Endothelial cell of umbilical vein (primary cell): ENCODE results near the gene ADARB1. TPM values are rescaled to one million over a fixed set of nuclear protein-coding genes. Genes with fewer than 3 reads are reported as not detected.
A peak's percentile ranks its signal among the peaks of the same experiment; 100 is the strongest.

ENCODE experiments used
- BruUV-seq: library from RNA; stranded (reverse); fragments of 400-500 nt; replicated peaks from 2 replicates; lab custom pipeline; 2021; lab: Mats Ljungman, UMichigan
- CTCF ChIA-PET: fragments of 300-600, 350-600 bp; sonication (Branson Sonifier 250); formaldehyde crosslinking; loops from one replicate; lab custom pipeline; 2021; ENCODE audit warnings: antibody characterized with exemption, inconsistent platforms; lab: Charles Lee
- POLR2A ChIA-PET: fragments of 300-600, 350-600 bp; sonication (Branson Sonifier 250); formaldehyde crosslinking; loops from one replicate; lab custom pipeline; 2021; ENCODE audit warnings: antibody characterized with exemption, inconsistent platforms; lab: Charles Lee
- DNase-seq: peaks from one replicate; pipeline ENCODE4 v3.0.0-alpha.2; 2011; ENCODE audit warnings: low read depth, low spot score
- FAIRE-seq: peaks from 2 replicates; lab custom pipeline; 2011; peaks lifted over from hg19 to GRCh38; lab: Jason Lieb, UNC
- H2AFZ ChIP-seq: 2 replicates; pipeline ENCODE4 v1.6.0; 2012; ENCODE audit warnings: low read depth, low read length, control low read depth, inconsistent platforms
- H3K27ac ChIP-seq: 2 replicates; pipeline ENCODE4 v1.5.1; 2011; ENCODE audit warnings: low read depth, mild to moderate bottlenecking, control low read depth, low read length, moderate library complexity; ENCODE audit not compliant: insufficient read depth
- H3K27me3 ChIP-seq, 2 experiments: 2 replicates each; pipeline versions ENCODE4 v1.6.0 to v1.6.1; 2011; ENCODE audit warnings: low read length in 2 of 2, mixed read lengths in 1 of 2; ENCODE audit not compliant: control insufficient read depth in 2 of 2, insufficient read depth in 2 of 2
- H3K36me3 ChIP-seq, 2 experiments: 2 replicates in 1 of 2; 3 replicates in 1 of 2; pipeline ENCODE4 v1.5.1; 2011; ENCODE audit warnings: low read length in 2 of 2, mild to moderate bottlenecking in 1 of 2, moderate library complexity in 1 of 2; ENCODE audit not compliant: control insufficient read depth in 2 of 2, insufficient read depth in 2 of 2; ENCODE audit errors: extremely low read depth in 1 of 2
- H3K4me1 ChIP-seq: 3 replicates; pipeline ENCODE4 v1.5.1; 2011; ENCODE audit warnings: mild to moderate bottlenecking, low read length; ENCODE audit not compliant: control insufficient read depth, insufficient read depth; ENCODE audit errors: extremely low read depth
- H3K4me2 ChIP-seq: 2 replicates; pipeline ENCODE4 v1.6.1; 2011; ENCODE audit warnings: low read length, control low read depth, mixed read lengths; ENCODE audit not compliant: insufficient read depth
- H3K4me3 ChIP-seq, 3 experiments: fragments of 200-600 bp in 1 of 3; sonication (generic), shearing (Covaris generic) in 1 of 3; replicated peaks in 1 of 3; 2 replicates each; pipeline ENCODE4 v1.5.1; 2011 to 2016; ENCODE audit warnings: control low read depth in 3 of 3, low read length in 3 of 3, mild to moderate bottlenecking in 2 of 3, inconsistent platforms in 1 of 3, low read depth in 1 of 3, moderate library complexity in 1 of 3; ENCODE audit not compliant: insufficient read depth in 1 of 3
- H3K79me2 ChIP-seq: 2 replicates; pipeline ENCODE4 v1.6.0; 2012; ENCODE audit warnings: low read length, inconsistent platforms; ENCODE audit not compliant: control insufficient read depth, insufficient read depth
- H3K9ac ChIP-seq: replicated peaks from 2 replicates; pipeline ENCODE3; 2011; ENCODE audit warnings: low read length, control low read depth; ENCODE audit not compliant: insufficient read depth; ENCODE audit errors: extremely low read depth
- H3K9me1 ChIP-seq: replicated peaks from 3 replicates; pipeline ENCODE4 v1.6.0; 2011; ENCODE audit warnings: mild to moderate bottlenecking, low read length; ENCODE audit not compliant: control insufficient read depth, insufficient read depth; ENCODE audit errors: extremely low read depth
- H3K9me3 ChIP-seq: replicated peaks from 2 replicates; pipeline ENCODE4 v1.5.1; 2012; ENCODE audit warnings: low read length, inconsistent platforms; ENCODE audit not compliant: control insufficient read depth, insufficient read depth
- H4K20me1 ChIP-seq: replicated peaks from 2 replicates; pipeline ENCODE3; 2011; ENCODE audit warnings: mild to moderate bottlenecking, low read length; ENCODE audit not compliant: control insufficient read depth, insufficient read depth; ENCODE audit errors: extremely low read depth
- CTCF ChIP-seq, 2 donors: IDR thresholded peaks; 1 replicate in 1 of 2; 2 replicates in 1 of 2; pipeline ENCODE4 v1.5.1; 2011; ENCODE audit warnings: low read length in 2 of 2, mild to moderate bottlenecking in 2 of 2, moderate library complexity in 2 of 2, control low read depth in 1 of 2, inconsistent platforms in 1 of 2, low read depth in 1 of 2; ENCODE audit not compliant: insufficient read depth in 1 of 2; ENCODE audit errors: extremely low read depth in 1 of 2
- EZH2 ChIP-seq: IDR thresholded peaks from 2 replicates; pipeline ENCODE4 v1.6.1; 2012; ENCODE audit warnings: borderline replicate concordance, low read depth, mild to moderate bottlenecking, moderate library complexity, low read length, inconsistent platforms; ENCODE audit not compliant: severe bottlenecking
- FOS ChIP-seq: IDR thresholded peaks from 2 replicates; pipeline ENCODE4 v1.6.1; 2011; ENCODE audit warnings: mild to moderate bottlenecking, low read length, moderate library complexity, borderline replicate concordance; ENCODE audit not compliant: insufficient read depth
- GATA2 ChIP-seq: IDR thresholded peaks from 2 replicates; pipeline ENCODE4 v1.7.0; 2011; ENCODE audit warnings: low read depth, mild to moderate bottlenecking, moderate library complexity, mixed read lengths, low read length; ENCODE audit not compliant: insufficient read length, insufficient read depth
- JUN ChIP-seq: IDR thresholded peaks from 2 replicates; pipeline ENCODE4 v1.6.1; 2011; ENCODE audit warnings: borderline replicate concordance, low read depth; ENCODE audit not compliant: insufficient read length, insufficient read depth
- MAX ChIP-seq: IDR thresholded peaks from 2 replicates; pipeline ENCODE4 v1.6.1; 2011; ENCODE audit not compliant: insufficient read depth, insufficient read length
- MYC ChIP-seq: IDR thresholded peaks from one replicate; pipeline ENCODE4 v1.6.1; 2011; ENCODE audit warnings: mild to moderate bottlenecking, low read depth, low read length
- POLR2A ChIP-seq: IDR thresholded peaks from 2 replicates; pipeline ENCODE4 v1.6.1; 2012; ENCODE audit warnings: low read depth, mild to moderate bottlenecking, control low read depth, low read length
- POLR2AphosphoS5 ChIP-seq: IDR thresholded peaks from 2 replicates; pipeline ENCODE4 v1.6.1; 2012; ENCODE audit warnings: low read depth, mild to moderate bottlenecking, control low read depth, low read length, moderate library complexity; ENCODE audit not compliant: insufficient read depth
- dilution Hi-C: fragments of 300-500 bp; cut with MboI; formaldehyde crosslinking; loops from one replicate; pipeline ENCODE4 v1.15.0; 2019; ENCODE audit warnings: low sequenced_read_pairs; ENCODE audit not compliant: extremely low pct_ligation_motif_present
- intact Hi-C: fragments of 100-400 bp; cut with micrococcal nuclease; formaldehyde crosslinking; loops from one replicate; pipeline ENCODE4 v1.10.0; 2022
- polyA plus RNA-seq, 4 experiments: library from polyadenylated mRNA; depleted of rRNA in 3 of 4; stranded (reverse) in 3 of 4; unstranded in 1 of 4; fragments of >200 nt; gene quantifications; 2 replicates each; pipeline versions ENCODE4 v1.2.1 to v1.2.3, GENCODE V29; 2011 to 2012; ENCODE audit warnings: missing spikeins in 1 of 4
- total RNA-seq: library from RNA; stranded (reverse); gene quantifications from 2 replicates; pipeline ENCODE4 v1.2.3, GENCODE V29; 2021

Gene ADARB1
- total and polyA plus RNA-seq, 2 donors (not counting 3 experiments of a cell fraction or from before 2014, with no cell fraction given), result 32.5 to 54.3 TPM

GRCh38 chr21:45209046-45209445, 134.7 kb downstream of the ADARB1 start:
- Histone ChIP-seq H3K4me1 (no peaks in the 10 kb centered on the region), H3K4me3 (no peak overlapping the region), H3K79me2 (no peaks in the 10 kb centered on the region), H3K36me3 (peaks cover 0 to 14% of the 10 kb centered on the region in 2 experiments), H3K27ac (no peak overlapping the region), H3K27me3 (no peaks in the 10 kb centered on the region), H2AFZ (no peak overlapping the region), H3K9ac (no peak overlapping the region), H3K9me3 (no peaks in the 10 kb centered on the region), H3K9me1 (no peaks in the 10 kb centered on the region), H3K4me2 (no peak overlapping the region), H4K20me1 (no peaks in the 10 kb centered on the region)
- FAIRE-seq, result peak; percentile 4
- no peak for DNase-seq
- BruUV-seq, result no TSS peak
- POLR2A ChIA-PET, result no interaction called here
- dilution Hi-C loops, result no loop called here
- intact Hi-C loops, result no loop called here
- TF ChIP-seq EZH2 (no peak), JUN (peak; percentile 59), CTCF (IDR thresholded peaks at IDR 0.05; ENCODE audit: extremely low read depth in 1 of 2, insufficient read depth in 1 of 2, low read depth in 1 of 2, low read length in 2 of 2) (no peak)
- CTCF ChIA-PET, result interaction anchor here (0.6 to 2.5 kb wide), 4 partner anchors 9 to 69 kb away, joined by 3 to 7 read pairs (median 3); no protein-coding TSS in a partner anchor

- no peak for DNase-seq
- intact Hi-C loops, result no loop called here
- H3K9ac ChIP-seq, result no peak overlapping the region
- CTCF ChIA-PET, result interaction anchor here (1.0 kb wide), 1 partner anchor 9 kb away, joined by 3 read pairs; no protein-coding TSS in a partner anchor
- no peak overlapping the region for H3K27ac ChIP-seq
- no peaks in the 10 kb centered on the region for H3K9me1 ChIP-seq
- no peaks in the 10 kb centered on the region for H3K27me3 ChIP-seq
- H3K36me3 ChIP-seq, result peaks cover 0 to 11% of the 10 kb centered on the region in 2 experiments
- no peaks in the 10 kb centered on the region for H3K79me2 ChIP-seq
- no peak overlapping the region for H2AFZ ChIP-seq
- no peak overlapping the region for H3K4me3 ChIP-seq
- no peak for FAIRE-seq
- no peak overlapping the region for H3K4me2 ChIP-seq
- dilution Hi-C loops, result no loop called here
- no peaks in the 10 kb centered on the region for H3K4me1 ChIP-seq
- no peaks in the 10 kb centered on the region for H3K9me3 ChIP-seq
- H4K20me1 ChIP-seq, result no peaks in the 10 kb centered on the region
- BruUV-seq, result no TSS peak
- TF ChIP-seq MYC, result no peak
- no peak for TF ChIP-seq CTCF (IDR thresholded peaks at IDR 0.05; ENCODE audit: extremely low read depth in 1 of 2, insufficient read depth in 1 of 2, low read depth in 1 of 2, low read length in 2 of 2)
- TF ChIP-seq POLR2AphosphoS5, result no peak
- TF ChIP-seq POLR2A, result no peak
- TF ChIP-seq GATA2, result no peak
- no peak for TF ChIP-seq MAX
- no peak for TF ChIP-seq FOS
- no peak for TF ChIP-seq EZH2
- TF ChIP-seq JUN, result no peak
- POLR2A ChIA-PET, result no interaction called here
These were observed 135.4 kb downstream of the ADARB1 start for GRCh38 chr21:45209685-45210284.
